Transverse colon (tissue), 4 donors: ENCODE results near the gene RNASE1.

ENCODE experiments used
- EP300 ChIP-seq: sonication (generic); formaldehyde crosslinking; IDR thresholded peaks from one replicate; pipeline ENCODE4 v1.6.1; 2017; ENCODE audit warnings: antibody characterized with exemption, low read depth
- POLR2A ChIP-seq: fragments of 450-650 bp; IDR thresholded peaks from one replicate; pipeline ENCODE4 v1.6.1; 2016; ENCODE audit warnings: antibody characterized with exemption, mild to moderate bottlenecking, moderate library complexity
- POLR2AphosphoS5 ChIP-seq, 3 donors: sonication (generic); formaldehyde crosslinking; IDR thresholded peaks; one replicate each; pipeline ENCODE4 v1.6.1; 2016; ENCODE audit warnings: antibody characterized with exemption in 3 of 3
- TF ChIP-seq, protein P1 (sequence below), 5 experiments: fragments of 200-600 bp in 3 of 5; fragments of 450-650 bp in 2 of 5; sonication (generic) in 3 of 5; IDR thresholded peaks; 1 replicate in 2 of 5; 2 replicates in 3 of 5; pipeline ENCODE4 v1.5.1; 2016 to 2017; ENCODE audit warnings: antibody characterized with exemption in 5 of 5, inconsistent platforms in 3 of 5, mild to moderate bottlenecking in 2 of 5, moderate library complexity in 1 of 5

DNA sequence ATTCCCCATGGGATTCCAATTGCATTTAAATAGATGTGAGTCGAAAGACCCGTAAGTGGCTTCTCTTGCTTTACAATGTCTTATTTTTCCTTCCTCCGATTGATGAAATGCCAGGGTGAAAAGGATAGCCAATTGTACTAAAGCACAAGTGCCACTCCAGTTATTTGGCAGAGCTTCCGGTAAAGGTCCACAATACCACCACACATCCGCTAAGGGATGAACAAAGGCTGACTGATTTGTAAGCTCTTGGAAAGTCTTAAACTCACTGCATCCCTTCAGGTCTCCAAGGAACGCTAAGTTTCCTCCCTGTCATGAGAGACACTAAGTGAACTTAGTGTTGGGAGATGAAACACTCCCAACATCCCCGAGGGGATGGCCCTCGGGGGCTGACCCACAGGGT is 21.2 kb upstream of the RNASE1 start:
- TF ChIP-seq, protein P1, sequence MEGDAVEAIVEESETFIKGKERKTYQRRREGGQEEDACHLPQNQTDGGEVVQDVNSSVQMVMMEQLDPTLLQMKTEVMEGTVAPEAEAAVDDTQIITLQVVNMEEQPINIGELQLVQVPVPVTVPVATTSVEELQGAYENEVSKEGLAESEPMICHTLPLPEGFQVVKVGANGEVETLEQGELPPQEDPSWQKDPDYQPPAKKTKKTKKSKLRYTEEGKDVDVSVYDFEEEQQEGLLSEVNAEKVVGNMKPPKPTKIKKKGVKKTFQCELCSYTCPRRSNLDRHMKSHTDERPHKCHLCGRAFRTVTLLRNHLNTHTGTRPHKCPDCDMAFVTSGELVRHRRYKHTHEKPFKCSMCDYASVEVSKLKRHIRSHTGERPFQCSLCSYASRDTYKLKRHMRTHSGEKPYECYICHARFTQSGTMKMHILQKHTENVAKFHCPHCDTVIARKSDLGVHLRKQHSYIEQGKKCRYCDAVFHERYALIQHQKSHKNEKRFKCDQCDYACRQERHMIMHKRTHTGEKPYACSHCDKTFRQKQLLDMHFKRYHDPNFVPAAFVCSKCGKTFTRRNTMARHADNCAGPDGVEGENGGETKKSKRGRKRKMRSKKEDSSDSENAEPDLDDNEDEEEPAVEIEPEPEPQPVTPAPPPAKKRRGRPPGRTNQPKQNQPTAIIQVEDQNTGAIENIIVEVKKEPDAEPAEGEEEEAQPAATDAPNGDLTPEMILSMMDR (IDR thresholded peaks at IDR 0.05): no peak
- TF ChIP-seq POLR2A (no peak), EP300 (no peak), POLR2AphosphoS5 (IDR thresholded peaks at IDR 0.05) (no peak)
